T-helper 17 cell (primary cell): ENCODE data around the gene KIAA0753. TPM values are rescaled to one million over a fixed set of nuclear protein-coding genes. Genes with fewer than 3 reads are reported as not detected.
"Not testable (repeated sequence)": the region's sequence is repeated elsewhere in the genome, so short reads cannot be mapped to it uniquely, and the experiment has no call there.

Experiments
- ATAC-seq: fragments of 150-1000 bp; cut with Tn5 transposase; 2 replicates; pipeline ENCODE4 v1.10.0; 2021; ENCODE audit warnings: mild to moderate bottlenecking, moderate library complexity
- DNase-seq, 3 donors: peaks; one replicate each; pipeline versions ENCODE4 v3.0.0 to v3.0.0-alpha.2; 2020 to 2021
- H3K9me3 ChIP-seq: one replicate; pipeline ENCODE4 v1.7.0; 2013; ENCODE audit warnings: low read length, mild to moderate bottlenecking; ENCODE audit not compliant: control insufficient read depth, poor library complexity, severe bottlenecking
- H3K27ac Mint-ChIP-seq: one replicate; pipeline ENCODE4 v1.8.0; 2022; ENCODE audit warnings: mild to moderate bottlenecking, moderate library complexity, mixed read lengths
- H3K27me3 Mint-ChIP-seq: one replicate; pipeline ENCODE4 v1.8.0; 2022; ENCODE audit warnings: mixed read lengths
- H3K36me3 Mint-ChIP-seq: one replicate; pipeline ENCODE4 v1.8.0; 2022; ENCODE audit warnings: low read depth, mixed read lengths
- H3K4me1 Mint-ChIP-seq: one replicate; pipeline ENCODE4 v1.8.0; 2022; ENCODE audit warnings: mild to moderate bottlenecking, mixed read lengths
- H3K4me3 Mint-ChIP-seq: one replicate; pipeline ENCODE4 v1.8.0; 2022; ENCODE audit warnings: mild to moderate bottlenecking, moderate library complexity, mixed read lengths
- total RNA-seq, 4 donors: library from RNA in 2 of 4; stranded (reverse) in 2 of 4; gene quantifications; one replicate each; pipeline ENCODE4 v1.2.3 and lab custom pipeline; 2022 to 2026

Gene KIAA0753
- total RNA-seq, 2 donors from 2014 or later, result 10.8 to 12.1 TPM

GRCh38 chr17:6596081-6596480 is 44.4 kb downstream of the KIAA0753 start:
- ATAC-seq (no peak), DNase-seq (no peak)
- H3K27ac Mint-ChIP-seq, result no peak overlapping the region
- peaks cover 6% of the 10 kb centered on the region for H3K36me3 Mint-ChIP-seq
- H3K9me3 ChIP-seq, result no peaks in the 10 kb centered on the region
- H3K4me1 Mint-ChIP-seq, result peaks cover 5% of the 10 kb centered on the region
- no peak overlapping the region for H3K4me3 Mint-ChIP-seq
- H3K27me3 Mint-ChIP-seq, result no peaks in the 10 kb centered on the region

GRCh38 chr17:6593371-6593770 is 47.1 kb downstream of the KIAA0753 start:
- H3K4me1 Mint-ChIP-seq, H3K27ac Mint-ChIP-seq, H3K9me3 ChIP-seq, H3K4me3 Mint-ChIP-seq, DNase-seq, ATAC-seq, H3K27me3 Mint-ChIP-seq: not testable (repeated sequence)
- H3K36me3 Mint-ChIP-seq, result peaks cover 17% of the 10 kb centered on the region

- peak overlapping the region; percentile 72 for H3K27ac Mint-ChIP-seq
- ATAC-seq (no peak), DNase-seq (no peak)
- peaks cover 5% of the 10 kb centered on the region for H3K4me1 Mint-ChIP-seq
- peaks cover 26% of the 10 kb centered on the region for H3K36me3 Mint-ChIP-seq
- H3K4me3 Mint-ChIP-seq, result no peak overlapping the region
- no peaks in the 10 kb centered on the region for H3K9me3 ChIP-seq
- H3K27me3 Mint-ChIP-seq, result no peaks in the 10 kb centered on the region
These were observed 48.3 kb downstream of the KIAA0753 start for GRCh38 chr17:6592173-6592572.

GRCh38 chr17:6591599-6592158 is 48.8 kb downstream of the KIAA0753 start:
- ATAC-seq (no peak), DNase-seq (no peak)
- peak overlapping the region; percentile 72 for H3K27ac Mint-ChIP-seq
- H3K27me3 Mint-ChIP-seq, result no peaks in the 10 kb centered on the region
- H3K4me1 Mint-ChIP-seq, result peaks cover 5% of the 10 kb centered on the region
- H3K36me3 Mint-ChIP-seq, result peaks cover 26% of the 10 kb centered on the region
- no peak overlapping the region for H3K4me3 Mint-ChIP-seq
- H3K9me3 ChIP-seq, result no peaks in the 10 kb centered on the region

- H3K36me3 Mint-ChIP-seq, result peaks cover 25% of the 10 kb centered on the region
- ATAC-seq, result no peak
- peaks cover 5% of the 10 kb centered on the region for H3K4me1 Mint-ChIP-seq
- no peaks in the 10 kb centered on the region for H3K9me3 ChIP-seq
- H3K27me3 Mint-ChIP-seq, result no peaks in the 10 kb centered on the region
- H3K4me3 Mint-ChIP-seq, result no peak overlapping the region
- no peak for DNase-seq
- H3K27ac Mint-ChIP-seq, result no peak overlapping the region
These were observed 51.1 kb downstream of the KIAA0753 start for GRCh38 chr17:6589266-6589946.

- H3K27me3 Mint-ChIP-seq, result no peaks in the 10 kb centered on the region
- ATAC-seq (no peak), DNase-seq (no peak)
- H3K36me3 Mint-ChIP-seq, result peaks cover 30% of the 10 kb centered on the region
- H3K4me1 Mint-ChIP-seq, result peaks cover 5% of the 10 kb centered on the region
- no peaks in the 10 kb centered on the region for H3K9me3 ChIP-seq
- H3K4me3 Mint-ChIP-seq, result no peak overlapping the region
- no peak overlapping the region for H3K27ac Mint-ChIP-seq
These were observed 52.3 kb downstream of the KIAA0753 start for GRCh38 chr17:6588165-6588564.

- peaks cover 30% of the 10 kb centered on the region for H3K36me3 Mint-ChIP-seq
- DNase-seq, result no peak
- H3K27ac Mint-ChIP-seq, result no peak overlapping the region
- peaks cover 3% of the 10 kb centered on the region for H3K4me1 Mint-ChIP-seq
- H3K9me3 ChIP-seq, result no peaks in the 10 kb centered on the region
- H3K27me3 Mint-ChIP-seq, result no peaks in the 10 kb centered on the region
- no peak for ATAC-seq
- H3K4me3 Mint-ChIP-seq, result no peak overlapping the region
These were observed 53.2 kb downstream of the KIAA0753 start for GRCh38 chr17:6587310-6587709.

- no peaks in the 10 kb centered on the region for H3K9me3 ChIP-seq
- peaks cover 19% of the 10 kb centered on the region for H3K36me3 Mint-ChIP-seq
- no peak overlapping the region for H3K27ac Mint-ChIP-seq
- ATAC-seq (no peak), DNase-seq (no peak)
- H3K4me3 Mint-ChIP-seq, result no peak overlapping the region
- H3K27me3 Mint-ChIP-seq, result no peaks in the 10 kb centered on the region
- no peaks in the 10 kb centered on the region for H3K4me1 Mint-ChIP-seq
These were observed 57.1 kb downstream of the KIAA0753 start for GRCh38 chr17:6583411-6583810.

GRCh38 chr17:6580625-6581024 is 59.9 kb downstream of the KIAA0753 start:
- Mint-ChIP-seq H3K27ac (no peak overlapping the region), H3K36me3 (peaks cover 8% of the 10 kb centered on the region), H3K4me1 (peaks cover 6% of the 10 kb centered on the region), H3K27me3 (no peaks in the 10 kb centered on the region), H3K4me3 (no peak overlapping the region)
- DNase-seq (no peak), ATAC-seq (no peak)
- no peaks in the 10 kb centered on the region for H3K9me3 ChIP-seq

- Mint-ChIP-seq H3K27me3 (no peaks in the 10 kb centered on the region), H3K27ac (no peak overlapping the region), H3K36me3 (peaks cover 3% of the 10 kb centered on the region), H3K4me3 (no peak overlapping the region), H3K4me1 (peaks cover 14% of the 10 kb centered on the region)
- ATAC-seq, result no peak
- no peaks in the 10 kb centered on the region for H3K9me3 ChIP-seq
- DNase-seq, result no peak
These were observed 62.0 kb downstream of the KIAA0753 start for GRCh38 chr17:6578491-6578890.

- H3K9me3 ChIP-seq, result no peaks in the 10 kb centered on the region
- Mint-ChIP-seq H3K27me3 (no peaks in the 10 kb centered on the region), H3K4me1 (peaks cover 14% of the 10 kb centered on the region), H3K4me3 (no peak overlapping the region), H3K36me3 (no peaks in the 10 kb centered on the region), H3K27ac (no peak overlapping the region)
- DNase-seq (no peak), ATAC-seq (no peak)
These were observed 62.7 kb downstream of the KIAA0753 start for GRCh38 chr17:6577686-6578263.

- no peaks in the 10 kb centered on the region for H3K9me3 ChIP-seq
- Mint-ChIP-seq H3K36me3 (no peaks in the 10 kb centered on the region), H3K4me3 (no peak overlapping the region), H3K4me1 (peaks cover 14% of the 10 kb centered on the region), H3K27me3 (no peaks in the 10 kb centered on the region), H3K27ac (peak overlapping the region; percentile 83)
- DNase-seq (no peak), ATAC-seq (no peak)
These were observed 64.3 kb downstream of the KIAA0753 start for GRCh38 chr17:6576038-6576785.

GRCh38 chr17:6575596-6575988 is 64.9 kb downstream of the KIAA0753 start:
- Mint-ChIP-seq H3K36me3 (no peaks in the 10 kb centered on the region), H3K27ac (peak overlapping the region; percentile 83), H3K4me1 (peaks cover 14% of the 10 kb centered on the region), H3K27me3 (no peaks in the 10 kb centered on the region), H3K4me3 (peak overlapping the region; percentile 82)
- DNase-seq, result no peak
- no peaks in the 10 kb centered on the region for H3K9me3 ChIP-seq
- no peak for ATAC-seq
